GM12873 (cell line): Measurements from ENCODE around the gene PHACTR2.

ENCODE experiments used
- CTCF ChIP-seq: IDR thresholded peaks from 2 replicates; pipeline ENCODE4 v1.5.1; 2012; ENCODE audit warnings: low read depth, mild to moderate bottlenecking, moderate library complexity, low read length, control low read depth; ENCODE audit not compliant: insufficient read depth; ENCODE audit errors: missing control alignments

PHACTR2 gene

DNA sequence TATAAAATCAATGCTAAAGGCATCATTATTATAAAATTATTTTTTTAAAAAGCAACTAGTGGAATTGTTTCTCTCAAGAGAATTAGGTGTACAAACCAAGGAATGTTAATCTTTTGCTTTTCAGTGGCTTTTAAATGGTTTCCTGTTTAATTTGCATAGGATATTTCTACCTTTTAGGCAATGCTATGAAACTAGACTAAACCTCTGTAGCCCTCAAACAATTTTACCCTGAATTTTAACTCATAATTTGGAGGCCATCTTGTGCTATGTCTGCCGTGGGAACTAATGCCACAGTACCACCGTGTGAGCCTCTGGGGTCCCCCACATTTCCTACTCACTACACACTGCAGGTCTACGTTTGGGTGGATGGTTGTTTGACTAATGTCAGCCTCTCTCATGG lies 20.6 kb downstream of the PHACTR2 start:
- no peak for TF ChIP-seq CTCF

DNA sequence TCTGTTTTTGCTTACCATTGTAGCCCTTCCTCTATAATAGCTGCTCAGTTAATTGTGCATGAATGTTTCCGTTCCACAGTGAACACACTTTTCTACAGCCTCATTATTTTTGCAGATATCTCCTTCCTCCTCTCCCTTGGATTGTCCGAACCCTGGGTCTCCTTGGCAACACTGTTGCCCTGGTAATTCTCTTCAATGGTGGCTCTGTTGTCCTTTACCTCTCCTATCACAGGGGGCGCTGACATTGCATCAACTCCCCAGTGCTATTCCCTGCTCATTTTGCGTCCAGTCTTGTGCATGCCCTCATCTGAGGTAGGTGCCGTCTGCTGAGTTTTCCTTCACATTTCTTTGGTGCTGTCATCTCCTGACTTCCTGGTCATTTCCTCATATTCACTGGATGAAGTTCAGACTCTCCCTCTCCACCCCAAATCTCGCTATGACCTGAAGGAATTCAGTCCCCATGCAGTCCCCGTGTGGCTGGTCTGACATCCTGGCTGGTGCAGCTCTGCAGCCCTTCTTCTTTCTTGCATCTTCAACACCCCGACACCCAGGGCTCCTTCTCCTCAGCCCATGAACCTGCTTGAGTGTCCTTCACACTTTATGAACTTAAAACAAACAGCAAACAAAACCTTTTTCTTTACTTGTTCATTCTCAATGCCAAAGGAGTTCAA lies 21.1 kb downstream of the PHACTR2 start:
- TF ChIP-seq CTCF = peak; percentile 15

- no peak for TF ChIP-seq CTCF
Observed at GRCh38 chr6:143699430-143699825, 21.7 kb downstream of the PHACTR2 start.

DNA sequence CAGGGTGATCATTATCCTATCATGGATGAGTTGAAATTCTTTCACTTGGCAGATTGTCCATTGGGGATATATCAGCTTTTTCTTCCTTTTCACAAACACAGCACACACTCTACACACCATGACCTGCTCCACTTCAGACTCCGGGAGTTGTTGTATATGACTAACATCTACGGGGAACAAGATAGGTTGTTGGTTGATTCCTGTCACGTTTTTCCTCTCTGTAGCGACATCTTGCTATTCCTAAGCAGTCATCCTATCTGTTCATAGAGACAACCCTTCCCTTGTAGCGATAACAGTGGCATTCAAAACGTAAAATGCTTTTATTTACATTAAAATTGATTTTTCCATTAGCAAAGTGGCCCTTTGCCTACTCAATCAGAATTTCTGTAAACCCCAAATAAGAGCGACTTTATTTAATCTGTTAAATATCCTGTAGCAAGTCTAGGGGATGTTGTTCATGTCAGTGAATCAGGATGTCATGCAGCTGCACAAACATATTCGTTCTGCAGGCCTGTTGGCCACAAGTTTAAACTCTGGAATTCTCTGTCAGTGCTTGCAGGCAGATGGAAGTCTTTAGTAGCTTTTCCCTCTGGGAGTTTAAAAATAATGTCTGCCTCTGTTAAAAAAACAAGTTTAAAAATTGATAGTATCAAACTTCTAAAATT lies 23.1 kb downstream of the PHACTR2 start:
- no peak for TF ChIP-seq CTCF

GRCh38 chr6:143701349-143702234 lies 23.8 kb downstream of the PHACTR2 start:
- no peak for TF ChIP-seq CTCF

DNA sequence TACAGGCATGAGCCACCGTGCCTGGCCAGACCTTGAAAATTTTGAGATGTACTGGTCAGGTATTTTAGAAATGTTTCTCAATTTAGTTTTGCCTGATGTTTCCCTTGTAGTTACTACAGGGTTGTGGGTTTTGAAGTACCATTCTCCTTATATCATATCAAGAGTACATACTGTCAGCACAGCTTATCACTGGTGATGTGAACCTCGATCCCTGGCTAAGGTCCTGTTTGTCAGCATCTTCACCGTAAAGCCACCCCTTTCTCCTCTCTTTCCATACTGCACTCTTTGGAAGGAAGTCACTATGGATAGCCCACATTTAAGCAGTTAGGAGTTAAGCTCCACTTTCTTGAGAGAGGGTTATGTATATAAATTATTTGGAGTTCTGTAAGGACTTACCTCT lies 27.8 kb downstream of the PHACTR2 start:
- no peak for TF ChIP-seq CTCF

- no peak for TF ChIP-seq CTCF
Observed at GRCh38 chr6:143707697-143708096, 29.9 kb downstream of the PHACTR2 start.
